Adrenal gland (tissue), 12 donors: ENCODE results near the gene TMEM45B. TPM values are rescaled to one million over a fixed set of nuclear protein-coding genes. Genes with fewer than 3 reads are reported as not detected.
"Not testable (repeated sequence)": the region's sequence is repeated elsewhere in the genome, so short reads cannot be mapped to it uniquely, and the experiment has no call there.

Experiments used
- DNase-seq, 7 donors: peaks; one replicate each; pipeline ENCODE4 v3.0.0-alpha.2; 2019 to 2020
- H3K27ac ChIP-seq, 5 donors: fragments of 200-600 bp; sonication (generic) in 4 of 5; 1 replicate in 3 of 5; 2 replicates in 2 of 5; pipeline versions ENCODE4 v1.5.1 to v1.8.0; 2016 to 2020; ENCODE audit warnings: mild to moderate bottlenecking in 1 of 5
- H3K27me3 ChIP-seq: fragments of 200-600 bp; 2 replicates; pipeline ENCODE4 v1.8.0; 2021
- H3K36me3 ChIP-seq, 2 donors: fragments of 200-600 bp; replicated peaks in 1 of 2; 1 replicate in 1 of 2; 2 replicates in 1 of 2; pipeline versions ENCODE4 v1.5.1 to v1.8.0; 2018 to 2022
- H3K4me1 ChIP-seq, 2 donors: fragments of 200-600 bp; replicated peaks in 1 of 2; 1 replicate in 1 of 2; 2 replicates in 1 of 2; pipeline versions ENCODE4 v1.5.1 to v1.8.0; 2018 to 2021
- H3K4me3 ChIP-seq, 4 donors: fragments of 200-600 bp; sonication (generic) in 3 of 4; one replicate each; pipeline ENCODE4 v1.5.1; 2016 to 2018
- H3K9me3 ChIP-seq, 3 donors: fragments of 200-600 bp; sonication (generic) in 1 of 3; replicated peaks in 1 of 3; 1 replicate in 2 of 3; 2 replicates in 1 of 3; pipeline versions ENCODE4 v1.5.1 to v1.8.0; 2016 to 2021
- CTCF ChIP-seq, 6 experiments: fragments of 450-650 bp in 4 of 6; fragments of 200-600 bp in 2 of 6; sonication (generic) in 1 of 6; IDR thresholded peaks; 1 replicate in 5 of 6; 2 replicates in 1 of 6; pipeline versions ENCODE4 v1.5.1 to v1.8.0; 2016 to 2021; ENCODE audit warnings: antibody characterized with exemption in 6 of 6, mild to moderate bottlenecking in 2 of 6, moderate library complexity in 1 of 6
- POLR2A ChIP-seq, 2 donors: fragments of 450-650 bp; IDR thresholded peaks; one replicate each; pipeline ENCODE4 v1.6.1; 2017; ENCODE audit warnings: antibody characterized with exemption in 2 of 2, mild to moderate bottlenecking in 2 of 2, moderate library complexity in 1 of 2
- WGBS, 4 donors: extraction: QIAGEN DNeasy Blood & Tissue Kit in 2 of 4; methylation state at CpG; one replicate each; pipeline versions ENCODE4 v1.1.5 to v1.1.7; 2013 to 2017; 5-methylcytosine and 5-hydroxymethylcytosine counted together
- intact Hi-C, 2 donors: fragments of 100-400 bp; cut with DNase I; formaldehyde crosslinking; loops; one replicate each; pipeline versions ENCODE4 v1.14.1 to v1.15.0; 2022 to 2023
- polyA plus RNA-seq, 3 donors: library from polyadenylated mRNA; stranded (reverse); fragments of 200-250 nt in 2 of 3; fragments of 350-450 nt in 1 of 3; fragmentation: Illumina TruSeq in 1 of 3; extraction: RNeasy Lipid Tissue Mini Kit (QIAGEN cat#74804) in 1 of 3; gene quantifications; one replicate each; pipeline ENCODE4 v1.2.3, GENCODE V29; 2013 to 2014
- total RNA-seq, 9 donors: library from RNA; depleted of rRNA in 4 of 9; stranded (reverse); fragments of >200 nt in 4 of 9; fragments of 120-200 nt in 1 of 9; fragmentation: NEBNext Ultra II Directional in 1 of 9; extraction: Animal tissue kit (Norgen Biotek cat#: 25700) in 1 of 9; gene quantifications; one replicate each; pipeline versions ENCODE4 v1.1.0 to v1.2.4, GENCODE V29; 2013 to 2023
- donor health status: healthy with polysubstance abuse.
- donor health status: Bipolar disorder and iron deficiency.
- donor health status: DM: yes; HTN: yes; CAD: no.
- donor health status: DM: no; HTN: no; CAD: no.
- donor health status: DM: no; HTN: no; CAD: no.
- donor health status: DM: yes; HTN: yes; CAD: no.

TMEM45B gene
- total and polyA plus RNA-seq, 12 donors: 0.06 to 3.2 (median 0.53) TPM; not detected in 4

GRCh38 chr11:129779342-129779741, 36.3 kb upstream of the TMEM45B start:
- DNase-seq: no peak
- no peak for TF ChIP-seq CTCF (IDR thresholded peaks at IDR 0.05)
- no peak for TF ChIP-seq POLR2A (IDR thresholded peaks at IDR 0.05)
- Histone ChIP-seq H3K4me3 (no peak overlapping the region), H3K27ac (no peak overlapping the region), H3K9me3 (no peaks in the 10 kb centered on the region), H3K27me3 (no peaks in the 10 kb centered on the region), H3K4me1 (no peaks in the 10 kb centered on the region), H3K36me3 (no peaks in the 10 kb centered on the region)
- WGBS, 4 donors: 59 to 75% (median 71%) methylated on average over 3 of the region's 3 CpGs
- intact Hi-C loops: no loop called here

GRCh38 chr11:129785383-129786111, 30.1 kb upstream of the TMEM45B start:
- 54 to 71% (median 62%) methylated on average over 3 of the region's 3 CpGs for WGBS, 4 donors
- Histone ChIP-seq H3K4me3 (no peak overlapping the region), H3K27me3 (no peaks in the 10 kb centered on the region), H3K9me3 (no peaks in the 10 kb centered on the region), H3K27ac (no peak overlapping the region), H3K36me3 (no peaks in the 10 kb centered on the region), H3K4me1 (no peaks in the 10 kb centered on the region)
- TF ChIP-seq CTCF (IDR thresholded peaks at IDR 0.05) (peak in 1 of 6 experiments; percentile 9), POLR2A (IDR thresholded peaks at IDR 0.05) (no peak)
- no peak for DNase-seq
- intact Hi-C loops: no loop called here

- DNase-seq, intact Hi-C loops, H3K4me1 ChIP-seq, H3K36me3 ChIP-seq, H3K9me3 ChIP-seq, H3K27ac ChIP-seq, H3K27me3 ChIP-seq, H3K4me3 ChIP-seq: not testable (repeated sequence)
- 66 to 87% (median 83%) methylated on average over 2 of the region's 2 CpGs for WGBS, 4 donors
Observed at GRCh38 chr11:129786112-129786416, 29.6 kb upstream of the TMEM45B start.

GRCh38 chr11:129787532-129788155, 28.0 kb upstream of the TMEM45B start:
- H3K4me3 ChIP-seq: no peak overlapping the region
- H3K4me1 ChIP-seq: no peaks in the 10 kb centered on the region
- no peaks in the 10 kb centered on the region for H3K27me3 ChIP-seq
- 61 to 81% (median 75%) methylated on average over 2 of the region's 2 CpGs for WGBS, 4 donors
- no peak for DNase-seq
- intact Hi-C loops: no loop called here
- no peak overlapping the region for H3K27ac ChIP-seq
- H3K36me3 ChIP-seq: no peaks in the 10 kb centered on the region
- TF ChIP-seq POLR2A (IDR thresholded peaks at IDR 0.05) (no peak), CTCF (IDR thresholded peaks at IDR 0.05) (no peak)
- H3K9me3 ChIP-seq: no peaks in the 10 kb centered on the region

- TF ChIP-seq CTCF (IDR thresholded peaks at IDR 0.05) (no peak), POLR2A (IDR thresholded peaks at IDR 0.05) (no peak)
Observed at GRCh38 chr11:129788278-129788677, 27.4 kb upstream of the TMEM45B start.

More at GRCh38 chr11:129788278-129788677, 27.4 kb upstream of the TMEM45B start:
- DNase-seq: no peak
- intact Hi-C loops: no loop called here
- WGBS, 4 donors: 74 to 79% (median 77%) methylated on average over 2 of the region's 2 CpGs
- no peaks in the 10 kb centered on the region for H3K4me1 ChIP-seq
- no peaks in the 10 kb centered on the region for H3K36me3 ChIP-seq
- no peak overlapping the region for H3K27ac ChIP-seq
- H3K9me3 ChIP-seq: no peaks in the 10 kb centered on the region
- no peaks in the 10 kb centered on the region for H3K27me3 ChIP-seq
- H3K4me3 ChIP-seq: no peak overlapping the region
